22Rv1 (cell line): ENCODE data around the gene PHACTR1.

Source experiments
- ZFX ChIP-seq: fragments of 450-650 bp; IDR thresholded peaks from 2 replicates; pipeline ENCODE4 v1.6.1; 2017; ENCODE audit warnings: antibody characterized with exemption, borderline replicate concordance
- TF ChIP-seq, protein P1 (sequence below): fragments of 450-650 bp; IDR thresholded peaks from 2 replicates; pipeline ENCODE4 v1.5.1; 2017; ENCODE audit warnings: mild to moderate bottlenecking

DNA sequence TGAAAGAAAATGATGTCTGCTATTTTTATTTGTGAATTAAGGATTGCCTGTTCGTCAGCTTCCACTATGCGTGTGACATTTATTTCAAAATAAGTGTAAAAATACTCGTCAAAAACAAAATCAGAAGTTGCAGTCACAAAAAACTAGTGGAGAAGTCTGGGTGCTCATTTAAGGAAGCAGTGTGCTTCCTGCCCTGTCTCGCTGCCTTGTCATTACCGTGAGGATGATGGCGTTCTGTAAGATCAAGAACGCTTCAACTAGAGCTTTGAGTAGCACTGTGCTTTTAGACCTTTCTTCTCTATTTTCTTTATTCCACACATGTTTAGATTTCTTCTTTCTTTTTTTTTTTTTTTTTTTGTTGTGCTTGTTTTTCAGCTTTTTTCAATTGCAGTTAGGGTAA lies 424.8 kb downstream of the PHACTR1 start:
- TF ChIP-seq, protein P1, sequence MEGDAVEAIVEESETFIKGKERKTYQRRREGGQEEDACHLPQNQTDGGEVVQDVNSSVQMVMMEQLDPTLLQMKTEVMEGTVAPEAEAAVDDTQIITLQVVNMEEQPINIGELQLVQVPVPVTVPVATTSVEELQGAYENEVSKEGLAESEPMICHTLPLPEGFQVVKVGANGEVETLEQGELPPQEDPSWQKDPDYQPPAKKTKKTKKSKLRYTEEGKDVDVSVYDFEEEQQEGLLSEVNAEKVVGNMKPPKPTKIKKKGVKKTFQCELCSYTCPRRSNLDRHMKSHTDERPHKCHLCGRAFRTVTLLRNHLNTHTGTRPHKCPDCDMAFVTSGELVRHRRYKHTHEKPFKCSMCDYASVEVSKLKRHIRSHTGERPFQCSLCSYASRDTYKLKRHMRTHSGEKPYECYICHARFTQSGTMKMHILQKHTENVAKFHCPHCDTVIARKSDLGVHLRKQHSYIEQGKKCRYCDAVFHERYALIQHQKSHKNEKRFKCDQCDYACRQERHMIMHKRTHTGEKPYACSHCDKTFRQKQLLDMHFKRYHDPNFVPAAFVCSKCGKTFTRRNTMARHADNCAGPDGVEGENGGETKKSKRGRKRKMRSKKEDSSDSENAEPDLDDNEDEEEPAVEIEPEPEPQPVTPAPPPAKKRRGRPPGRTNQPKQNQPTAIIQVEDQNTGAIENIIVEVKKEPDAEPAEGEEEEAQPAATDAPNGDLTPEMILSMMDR, result no peak
- TF ChIP-seq ZFX, result no peak
